Gastroesophageal sphincter (tissue), 4 donors: ENCODE measurements around the gene SYNGAP1. TPM values are rescaled to one million over a fixed set of nuclear protein-coding genes. Genes with fewer than 3 reads are reported as not detected.

Experiments
- ATAC-seq: fragments of 150-250 bp; one replicate; pipeline ENCODE4 v1.9.1; 2016; ENCODE audit warnings: mild to moderate bottlenecking, moderate library complexity
- H3K27ac ChIP-seq, 4 donors: fragments of 200-600 bp; sonication (generic) in 3 of 4; 1 replicate in 3 of 4; 2 replicates in 1 of 4; pipeline ENCODE4 v1.5.1; 2016 to 2019
- H3K27me3 ChIP-seq: fragments of 200-600 bp; sonication (generic); one replicate; pipeline ENCODE4 v1.5.1; 2019
- H3K36me3 ChIP-seq, 2 donors: fragments of 200-600 bp; sonication (generic); one replicate each; pipeline ENCODE4 v1.5.1; 2019; ENCODE audit warnings: control low read depth in 1 of 2
- H3K4me1 ChIP-seq, 3 donors: fragments of 200-600 bp; sonication (generic); 1 replicate in 2 of 3; 2 replicates in 1 of 3; pipeline ENCODE4 v1.5.1; 2016 to 2019; ENCODE audit warnings: control low read depth in 2 of 3
- H3K4me3 ChIP-seq, 2 donors: fragments of 200-600 bp; sonication (generic); one replicate each; pipeline ENCODE4 v1.5.1; 2019; ENCODE audit warnings: mild to moderate bottlenecking in 1 of 2, moderate library complexity in 1 of 2
- H3K9me3 ChIP-seq, 3 donors: fragments of 200-600 bp; sonication (generic); one replicate each; pipeline ENCODE4 v1.5.1; 2017 to 2019; ENCODE audit warnings: control low read depth in 2 of 3
- EP300 ChIP-seq: sonication (generic); formaldehyde crosslinking; IDR thresholded peaks from one replicate; pipeline ENCODE4 v1.6.1; 2017; ENCODE audit warnings: antibody characterized with exemption, mild to moderate bottlenecking
- POLR2A ChIP-seq, 2 donors: fragments of 450-650 bp; IDR thresholded peaks; one replicate each; pipeline ENCODE4 v1.6.1; 2017; ENCODE audit warnings: antibody characterized with exemption in 2 of 2, mild to moderate bottlenecking in 2 of 2, moderate library complexity in 1 of 2
- POLR2AphosphoS5 ChIP-seq: sonication (generic); formaldehyde crosslinking; IDR thresholded peaks from one replicate; pipeline ENCODE4 v1.6.1; 2017; ENCODE audit warnings: antibody characterized with exemption
- WGBS, 2 donors: methylation state at CpG; one replicate each; pipeline ENCODE4 v1.1.5; 2018; ENCODE audit warnings: low coverage in 1 of 2; 5-methylcytosine and 5-hydroxymethylcytosine counted together
- total RNA-seq, 4 donors: library from RNA; depleted of rRNA; stranded (reverse); fragments of >200 nt; gene quantifications; one replicate each; pipeline ENCODE4 v1.1.0, GENCODE V29; 2016
- TF ChIP-seq, protein P1 (sequence below), 4 experiments: fragments of 200-600 bp in 2 of 4; fragments of 450-650 bp in 2 of 4; sonication (generic) in 1 of 4; IDR thresholded peaks; one replicate each; pipeline ENCODE4 v1.5.1; 2017 to 2019; ENCODE audit warnings: antibody characterized with exemption in 4 of 4, mild to moderate bottlenecking in 2 of 4, moderate library complexity in 2 of 4

Gene SYNGAP1
- total RNA-seq, 4 donors from 2014 or later: 9.1 to 15.9 (median 12.7) TPM

DNA sequence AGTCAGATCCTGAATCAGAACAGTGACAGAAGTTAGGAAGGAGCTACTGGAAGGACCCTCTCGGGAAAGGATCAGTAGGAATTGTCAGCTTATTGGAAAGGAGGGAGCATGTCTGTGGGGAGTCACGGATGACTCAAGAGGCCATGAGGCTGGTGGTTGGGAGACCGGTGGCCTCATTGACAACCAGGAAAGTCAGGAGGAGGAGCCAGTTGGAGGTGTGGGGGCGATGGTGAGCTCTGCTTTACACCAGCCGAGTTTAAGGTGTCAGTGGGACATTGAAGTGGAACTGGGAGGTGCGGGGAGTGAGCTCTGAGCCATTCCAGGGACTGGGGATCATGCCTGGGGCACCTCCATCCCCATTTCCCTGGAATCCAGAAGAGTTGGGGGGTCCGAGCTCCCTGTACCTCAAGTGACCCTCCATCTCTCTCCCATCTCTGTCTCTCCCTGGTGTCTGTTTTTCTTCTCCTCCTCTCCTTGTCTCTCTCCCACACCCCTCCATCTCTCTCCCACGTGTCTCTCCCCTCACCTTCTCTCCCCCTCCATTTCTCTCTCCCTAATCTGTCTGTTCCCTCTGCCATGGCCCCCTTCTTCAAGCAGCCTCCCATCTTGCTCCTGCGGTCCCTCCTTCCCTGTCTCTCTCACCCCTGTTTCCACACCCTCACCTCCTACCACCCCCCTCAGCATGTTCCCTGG, 20.2 kb downstream of the SYNGAP1 start:
- Histone ChIP-seq H3K4me1 (no peaks in the 10 kb centered on the region), H3K36me3 (peaks cover 0 to 100% of the 10 kb centered on the region in 2 donors), H3K27me3 (no peaks in the 10 kb centered on the region), H3K9me3 (no peaks in the 10 kb centered on the region), H3K4me3 (no peak overlapping the region), H3K27ac (no peak overlapping the region)
- ATAC-seq: no peak
- TF ChIP-seq EP300 (no peak), POLR2AphosphoS5 (no peak), POLR2A (IDR thresholded peaks at IDR 0.05) (no peak)
- TF ChIP-seq, protein P1, sequence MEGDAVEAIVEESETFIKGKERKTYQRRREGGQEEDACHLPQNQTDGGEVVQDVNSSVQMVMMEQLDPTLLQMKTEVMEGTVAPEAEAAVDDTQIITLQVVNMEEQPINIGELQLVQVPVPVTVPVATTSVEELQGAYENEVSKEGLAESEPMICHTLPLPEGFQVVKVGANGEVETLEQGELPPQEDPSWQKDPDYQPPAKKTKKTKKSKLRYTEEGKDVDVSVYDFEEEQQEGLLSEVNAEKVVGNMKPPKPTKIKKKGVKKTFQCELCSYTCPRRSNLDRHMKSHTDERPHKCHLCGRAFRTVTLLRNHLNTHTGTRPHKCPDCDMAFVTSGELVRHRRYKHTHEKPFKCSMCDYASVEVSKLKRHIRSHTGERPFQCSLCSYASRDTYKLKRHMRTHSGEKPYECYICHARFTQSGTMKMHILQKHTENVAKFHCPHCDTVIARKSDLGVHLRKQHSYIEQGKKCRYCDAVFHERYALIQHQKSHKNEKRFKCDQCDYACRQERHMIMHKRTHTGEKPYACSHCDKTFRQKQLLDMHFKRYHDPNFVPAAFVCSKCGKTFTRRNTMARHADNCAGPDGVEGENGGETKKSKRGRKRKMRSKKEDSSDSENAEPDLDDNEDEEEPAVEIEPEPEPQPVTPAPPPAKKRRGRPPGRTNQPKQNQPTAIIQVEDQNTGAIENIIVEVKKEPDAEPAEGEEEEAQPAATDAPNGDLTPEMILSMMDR (IDR thresholded peaks at IDR 0.05): no peak
- 64 to 71% methylated on average over 4 to 9 of the region's 9 CpGs for WGBS, 2 donors

DNA sequence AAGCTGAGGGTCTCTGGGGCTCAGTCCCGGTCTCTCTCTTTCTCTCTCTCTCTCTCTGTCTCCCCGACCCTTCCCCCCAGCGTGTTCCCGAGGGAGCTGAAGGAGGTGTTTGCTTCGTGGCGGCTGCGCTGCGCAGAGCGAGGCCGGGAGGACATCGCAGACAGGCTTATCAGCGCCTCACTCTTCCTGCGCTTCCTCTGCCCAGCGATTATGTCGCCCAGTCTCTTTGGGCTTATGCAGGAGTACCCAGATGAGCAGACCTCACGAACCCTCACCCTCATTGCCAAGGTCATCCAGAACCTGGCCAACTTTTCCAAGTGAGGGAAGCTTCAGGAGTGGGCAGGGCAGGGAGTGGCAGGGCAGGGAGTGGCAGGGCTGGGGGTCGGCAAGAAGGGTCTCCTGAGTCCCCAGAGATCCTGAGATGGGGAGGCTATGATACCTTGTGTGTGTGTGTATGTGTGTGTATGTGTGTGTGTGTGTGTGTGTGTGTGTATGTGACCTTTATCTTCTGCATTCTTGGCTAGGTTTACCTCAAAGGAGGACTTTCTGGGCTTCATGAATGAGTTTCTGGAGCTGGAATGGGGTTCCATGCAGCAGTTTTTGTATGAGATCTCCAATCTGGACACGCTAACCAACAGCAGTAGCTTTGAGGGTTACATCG, 20.9 kb downstream of the SYNGAP1 start:
- ATAC-seq: no peak
- H3K4me3 ChIP-seq: no peak overlapping the region
- H3K36me3 ChIP-seq: peaks cover 0 to 96% of the 10 kb centered on the region in 2 donors
- 67 to 75% methylated on average over 1 to 5 of the region's 19 CpGs for WGBS, 2 donors
- H3K9me3 ChIP-seq: no peaks in the 10 kb centered on the region
- no peaks in the 10 kb centered on the region for H3K27me3 ChIP-seq
- TF ChIP-seq, protein P1 (IDR thresholded peaks at IDR 0.05): no peak
- TF ChIP-seq POLR2AphosphoS5: no peak
- H3K4me1 ChIP-seq: no peaks in the 10 kb centered on the region
- H3K27ac ChIP-seq: no peak overlapping the region

DNA sequence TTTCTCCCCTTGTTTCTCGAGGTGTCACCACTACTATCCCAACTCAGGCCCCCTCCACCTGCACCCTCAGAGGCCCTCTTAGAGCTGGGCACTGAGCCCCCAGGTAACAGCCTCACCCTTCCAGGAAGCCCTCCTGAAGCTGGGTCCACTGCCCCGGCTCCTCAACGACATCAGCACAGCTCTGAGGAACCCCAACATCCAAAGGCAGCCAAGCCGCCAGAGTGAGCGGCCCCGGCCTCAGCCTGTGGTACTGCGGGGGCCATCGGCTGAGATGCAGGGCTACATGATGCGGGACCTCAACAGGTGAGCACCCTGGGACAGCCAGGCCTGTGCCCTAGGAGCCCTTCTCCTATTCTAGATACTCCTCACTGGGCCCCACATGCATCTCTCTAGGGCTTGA, 21.6 kb downstream of the SYNGAP1 start:
- H3K36me3 ChIP-seq: peaks cover 0 to 96% of the 10 kb centered on the region in 2 donors
- H3K27ac ChIP-seq: no peak overlapping the region
- H3K4me1 ChIP-seq: no peaks in the 10 kb centered on the region
- ATAC-seq: no peak
- no peak overlapping the region for H3K4me3 ChIP-seq
- no peaks in the 10 kb centered on the region for H3K9me3 ChIP-seq
- no peak for TF ChIP-seq POLR2A (IDR thresholded peaks at IDR 0.05)
- TF ChIP-seq, protein P1 (IDR thresholded peaks at IDR 0.05): no peak
- no peak for TF ChIP-seq POLR2AphosphoS5
- no peak for TF ChIP-seq EP300
- WGBS, 2 donors: 80% methylated on average over 1 of the region's 9 CpGs; no CpG with 5 or more reads in 1 of the 2 donors
- no peaks in the 10 kb centered on the region for H3K27me3 ChIP-seq

GRCh38 chr6:33442283-33442682, 22.4 kb downstream of the SYNGAP1 start:
- Histone ChIP-seq H3K27me3 (no peaks in the 10 kb centered on the region), H3K9me3 (no peaks in the 10 kb centered on the region), H3K4me3 (no peak overlapping the region), H3K27ac (no peak overlapping the region), H3K36me3 (peaks cover 0 to 96% of the 10 kb centered on the region in 2 donors), H3K4me1 (no peaks in the 10 kb centered on the region)
- no peak for ATAC-seq
- 78 to 81% methylated on average over 3 to 8 of the region's 8 CpGs for WGBS, 2 donors
- no peak for TF ChIP-seq POLR2AphosphoS5
- TF ChIP-seq, protein P1 (IDR thresholded peaks at IDR 0.05): no peak
- no peak for TF ChIP-seq POLR2A (IDR thresholded peaks at IDR 0.05)
- no peak for TF ChIP-seq EP300

GRCh38 chr6:33443025-33443424, 23.2 kb downstream of the SYNGAP1 start:
- H3K4me3 ChIP-seq: no peak overlapping the region
- H3K27ac ChIP-seq: no peak overlapping the region
- H3K36me3 ChIP-seq: peaks cover 0 to 96% of the 10 kb centered on the region in 2 donors
- no peaks in the 10 kb centered on the region for H3K27me3 ChIP-seq
- TF ChIP-seq POLR2AphosphoS5 (no peak), EP300 (no peak), POLR2A (IDR thresholded peaks at IDR 0.05) (no peak)
- TF ChIP-seq, protein P1 (IDR thresholded peaks at IDR 0.05): no peak
- no peak for ATAC-seq
- no peaks in the 10 kb centered on the region for H3K4me1 ChIP-seq
- 83 to 89% methylated on average over 1 to 7 of the region's 17 CpGs for WGBS, 2 donors
- H3K9me3 ChIP-seq: no peaks in the 10 kb centered on the region
